ENCODE results near the gene ANXA7.

Gene ANXA7

DNA sequence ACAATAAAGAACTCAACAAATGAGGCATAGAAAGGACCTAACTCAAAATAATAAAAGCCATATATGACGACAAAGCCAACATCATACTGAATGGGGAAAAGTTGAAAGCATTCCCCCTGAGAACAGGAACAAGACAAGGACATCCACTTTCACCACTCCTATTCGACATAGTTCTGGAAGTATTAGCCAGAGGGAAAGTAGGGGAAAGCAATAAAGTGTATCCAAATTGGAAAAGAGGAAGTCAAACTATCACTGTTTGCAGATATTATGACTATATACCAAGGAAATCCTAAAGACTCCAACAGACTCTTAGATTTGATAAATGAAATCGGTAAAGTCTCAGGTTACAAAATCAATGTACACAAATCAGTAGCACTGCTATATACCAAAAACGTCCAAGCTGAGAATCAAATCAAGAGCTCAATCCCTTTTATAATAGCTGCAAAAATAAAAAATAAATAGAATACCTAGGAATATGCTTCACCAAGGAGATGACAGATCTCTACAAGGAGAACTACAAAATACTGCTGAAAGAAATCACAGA lies 4.8 kb downstream of the ANXA7 start:
- Histone ChIP-seq H3K9me3 (ENCODE audit: severe bottlenecking) (no peaks in the 10 kb centered on the region), H3K4me3 (ENCODE audit: severe bottlenecking) (no peak overlapping the region), H3K4me1 (ENCODE audit: insufficient read depth, poor library complexity, severe bottlenecking) (peaks cover 5% of the 10 kb centered on the region), H3K27ac (ENCODE audit: poor library complexity, severe bottlenecking) (no peak overlapping the region), H3K36me3 (ENCODE audit: low read depth) (peaks cover 14% of the 10 kb centered on the region), H3K27me3 (ENCODE audit: insufficient read depth, poor library complexity, severe bottlenecking) (no peaks in the 10 kb centered on the region)
- DNase-seq (ENCODE audit: low spot score) (no peak), ATAC-seq (ENCODE audit: low read depth) (no peak)
- TF ChIP-seq, protein P1, sequence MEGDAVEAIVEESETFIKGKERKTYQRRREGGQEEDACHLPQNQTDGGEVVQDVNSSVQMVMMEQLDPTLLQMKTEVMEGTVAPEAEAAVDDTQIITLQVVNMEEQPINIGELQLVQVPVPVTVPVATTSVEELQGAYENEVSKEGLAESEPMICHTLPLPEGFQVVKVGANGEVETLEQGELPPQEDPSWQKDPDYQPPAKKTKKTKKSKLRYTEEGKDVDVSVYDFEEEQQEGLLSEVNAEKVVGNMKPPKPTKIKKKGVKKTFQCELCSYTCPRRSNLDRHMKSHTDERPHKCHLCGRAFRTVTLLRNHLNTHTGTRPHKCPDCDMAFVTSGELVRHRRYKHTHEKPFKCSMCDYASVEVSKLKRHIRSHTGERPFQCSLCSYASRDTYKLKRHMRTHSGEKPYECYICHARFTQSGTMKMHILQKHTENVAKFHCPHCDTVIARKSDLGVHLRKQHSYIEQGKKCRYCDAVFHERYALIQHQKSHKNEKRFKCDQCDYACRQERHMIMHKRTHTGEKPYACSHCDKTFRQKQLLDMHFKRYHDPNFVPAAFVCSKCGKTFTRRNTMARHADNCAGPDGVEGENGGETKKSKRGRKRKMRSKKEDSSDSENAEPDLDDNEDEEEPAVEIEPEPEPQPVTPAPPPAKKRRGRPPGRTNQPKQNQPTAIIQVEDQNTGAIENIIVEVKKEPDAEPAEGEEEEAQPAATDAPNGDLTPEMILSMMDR (IDR thresholded peaks at IDR 0.05; ENCODE audit: poor library complexity, severe bottlenecking) = no peak

DNA sequence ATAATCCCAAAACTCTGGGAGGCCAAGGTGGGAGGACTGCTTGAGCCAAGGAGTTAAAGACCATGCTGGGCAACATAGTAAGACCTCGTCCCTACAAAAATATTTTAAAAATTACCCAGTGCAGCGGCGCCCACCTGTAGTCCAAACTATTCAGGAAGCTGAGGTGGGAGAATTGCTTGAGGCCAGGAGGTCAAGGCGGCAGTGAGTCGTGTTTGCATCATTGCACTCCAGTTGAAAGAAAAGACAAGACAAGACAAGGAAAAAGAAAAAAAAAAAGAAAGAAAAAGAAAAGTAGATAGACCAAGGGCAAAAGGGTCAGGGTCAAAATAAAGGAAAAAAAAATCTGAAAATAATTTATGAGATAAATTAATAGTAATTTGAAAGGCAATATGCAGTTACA lies 5.8 kb downstream of the ANXA7 start:
- Histone ChIP-seq H3K4me3 (ENCODE audit: severe bottlenecking) (no peak overlapping the region), H3K27ac (ENCODE audit: poor library complexity, severe bottlenecking) (no peak overlapping the region), H3K27me3 (ENCODE audit: insufficient read depth, poor library complexity, severe bottlenecking) (no peaks in the 10 kb centered on the region), H3K36me3 (ENCODE audit: low read depth) (peaks cover 19% of the 10 kb centered on the region), H3K4me1 (ENCODE audit: insufficient read depth, poor library complexity, severe bottlenecking) (peaks cover 5% of the 10 kb centered on the region), H3K9me3 (ENCODE audit: severe bottlenecking) (no peaks in the 10 kb centered on the region)
- DNase-seq (ENCODE audit: low spot score) (no peak), ATAC-seq (ENCODE audit: low read depth) (no peak)
- TF ChIP-seq, protein P1 (IDR thresholded peaks at IDR 0.05; ENCODE audit: poor library complexity, severe bottlenecking) = no peak

DNA sequence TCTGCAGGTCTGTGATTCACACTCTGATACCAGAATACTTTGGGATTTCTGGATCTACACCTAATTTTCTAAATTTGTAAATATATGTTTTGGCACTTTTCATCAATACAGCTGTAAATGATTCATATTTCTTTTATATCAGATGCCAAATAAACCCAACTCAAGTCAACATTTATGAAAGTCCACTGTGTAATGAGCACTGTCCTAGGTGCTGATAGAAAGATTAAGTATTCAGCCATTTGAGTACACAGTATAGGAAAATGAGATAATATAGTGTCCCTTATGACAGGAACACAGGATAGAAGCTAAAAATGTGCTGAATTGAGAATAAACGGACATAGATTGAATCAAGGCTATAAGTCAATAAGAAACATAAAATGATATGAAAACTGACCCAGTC lies 6.4 kb downstream of the ANXA7 start:
- no peaks in the 10 kb centered on the region for H3K27me3 ChIP-seq (ENCODE audit: insufficient read depth, poor library complexity, severe bottlenecking)
- no peak for DNase-seq (ENCODE audit: low spot score)
- peaks cover 5% of the 10 kb centered on the region for H3K4me1 ChIP-seq (ENCODE audit: insufficient read depth, poor library complexity, severe bottlenecking)
- TF ChIP-seq, protein P1 (IDR thresholded peaks at IDR 0.05; ENCODE audit: poor library complexity, severe bottlenecking) = no peak
- no peak overlapping the region for H3K4me3 ChIP-seq (ENCODE audit: severe bottlenecking)
- peaks cover 19% of the 10 kb centered on the region for H3K36me3 ChIP-seq (ENCODE audit: low read depth)
- no peaks in the 10 kb centered on the region for H3K9me3 ChIP-seq (ENCODE audit: severe bottlenecking)
- H3K27ac ChIP-seq (ENCODE audit: poor library complexity, severe bottlenecking) = no peak overlapping the region
- no peak for ATAC-seq (ENCODE audit: low read depth)

DNA sequence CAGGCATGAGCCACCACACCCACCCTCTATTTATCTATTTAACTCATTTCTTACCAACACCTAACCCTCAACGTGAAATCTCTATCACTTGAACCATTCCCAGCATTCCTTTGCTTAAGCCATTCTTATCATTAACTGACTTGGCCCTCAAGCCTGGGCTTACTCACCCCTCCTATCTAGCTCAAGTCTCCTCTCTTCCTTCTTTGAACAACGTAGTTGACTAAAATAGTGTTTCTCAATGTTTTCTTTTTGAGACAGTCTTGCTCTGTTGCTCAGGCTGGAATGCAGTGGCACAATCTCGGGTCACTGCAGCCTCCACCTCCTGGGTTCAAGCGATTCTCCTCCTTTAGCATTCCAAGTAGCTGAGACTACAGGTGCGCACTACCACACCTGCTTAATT lies 7.0 kb downstream of the ANXA7 start:
- no peak overlapping the region for H3K4me3 ChIP-seq (ENCODE audit: severe bottlenecking)
- no peak for DNase-seq (ENCODE audit: low spot score)
- TF ChIP-seq, protein P1 (IDR thresholded peaks at IDR 0.05; ENCODE audit: poor library complexity, severe bottlenecking) = no peak
- H3K9me3 ChIP-seq (ENCODE audit: severe bottlenecking) = no peaks in the 10 kb centered on the region
- ATAC-seq (ENCODE audit: low read depth) = no peak
- H3K4me1 ChIP-seq (ENCODE audit: insufficient read depth, poor library complexity, severe bottlenecking) = peaks cover 5% of the 10 kb centered on the region
- H3K36me3 ChIP-seq (ENCODE audit: low read depth) = peaks cover 19% of the 10 kb centered on the region
- no peaks in the 10 kb centered on the region for H3K27me3 ChIP-seq (ENCODE audit: insufficient read depth, poor library complexity, severe bottlenecking)
- H3K27ac ChIP-seq (ENCODE audit: poor library complexity, severe bottlenecking) = no peak overlapping the region

DNA sequence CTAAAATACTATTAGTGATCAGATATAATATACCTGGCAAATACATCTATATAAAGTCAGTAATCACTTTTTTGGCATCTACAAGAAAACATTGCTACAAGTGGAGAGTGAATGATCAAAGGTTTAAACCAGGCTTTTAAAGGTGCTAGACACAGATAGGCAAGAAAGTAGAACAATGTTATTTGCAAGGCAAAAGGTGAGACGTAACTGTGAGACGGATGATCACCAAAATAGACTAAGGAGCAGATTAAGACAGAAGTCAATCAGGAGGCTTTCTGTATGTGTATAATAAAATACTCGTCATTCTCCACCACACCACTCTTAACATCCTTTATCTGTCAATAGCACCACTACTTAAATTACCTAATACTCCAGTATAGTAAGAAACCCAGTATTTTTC lies 8.3 kb downstream of the ANXA7 start:
- H3K36me3 ChIP-seq (ENCODE audit: low read depth) = peaks cover 28% of the 10 kb centered on the region
- no peak overlapping the region for H3K4me3 ChIP-seq (ENCODE audit: severe bottlenecking)
- no peaks in the 10 kb centered on the region for H3K27me3 ChIP-seq (ENCODE audit: insufficient read depth, poor library complexity, severe bottlenecking)
- ATAC-seq (ENCODE audit: low read depth) (no peak), DNase-seq (ENCODE audit: low spot score) (no peak)
- H3K27ac ChIP-seq (ENCODE audit: poor library complexity, severe bottlenecking) = no peak overlapping the region
- H3K4me1 ChIP-seq (ENCODE audit: insufficient read depth, poor library complexity, severe bottlenecking) = peaks cover 5% of the 10 kb centered on the region
- no peaks in the 10 kb centered on the region for H3K9me3 ChIP-seq (ENCODE audit: severe bottlenecking)
- TF ChIP-seq, protein P1 (IDR thresholded peaks at IDR 0.05; ENCODE audit: poor library complexity, severe bottlenecking) = no peak
